SJSA1 (cell line): Measurements from ENCODE around the gene PRR5L. TPM values are rescaled to one million over a fixed set of nuclear protein-coding genes. Genes with fewer than 3 reads are reported as not detected.

Experiments used
- DNase-seq, 2 experiments: peaks; one replicate each; pipeline ENCODE4 v3.0.0-alpha.2; 2015 to 2020; ENCODE audit warnings: low spot score in 2 of 2, low read depth in 1 of 2
- H3K27ac ChIP-seq: fragments of 250-450 bp; sonication (Bioruptor Pico); 2 replicates; pipeline ENCODE4 v1.5.1; 2020; ENCODE audit warnings: mild to moderate bottlenecking, moderate library complexity
- H3K27me3 ChIP-seq: fragments of 250-450 bp; sonication (Bioruptor Pico); replicated peaks from 2 replicates; pipeline ENCODE4 v1.5.1; 2020; ENCODE audit warnings: mild to moderate bottlenecking, moderate library complexity
- H3K36me3 ChIP-seq: fragments of 250-450 bp; sonication (Bioruptor Pico); 2 replicates; pipeline ENCODE4 v1.5.1; 2020; ENCODE audit warnings: mild to moderate bottlenecking
- H3K4me1 ChIP-seq: fragments of 250-450 bp; sonication (Bioruptor Pico); replicated peaks from 2 replicates; pipeline ENCODE4 v1.6.1; 2021; ENCODE audit warnings: mild to moderate bottlenecking
- H3K4me3 ChIP-seq: fragments of 250-450 bp; sonication (Bioruptor Pico); 2 replicates; pipeline ENCODE4 v1.5.1; 2020; ENCODE audit warnings: mild to moderate bottlenecking
- H3K9me3 ChIP-seq: fragments of 250-450 bp; sonication (Bioruptor Pico); replicated peaks from 2 replicates; pipeline ENCODE4 v1.5.1; 2020; ENCODE audit warnings: mild to moderate bottlenecking
- total RNA-seq: library from RNA; depleted of rRNA; stranded (reverse); fragments of >200 nt; shearing (Covaris generic); gene quantifications from 2 replicates; pipeline ENCODE4 v1.2.3, GENCODE V29; 2014

The PRR5L gene
- total RNA-seq, 1 experiment from 2014 or later: 43.0 TPM

- Histone ChIP-seq H3K27ac (peak overlapping the region; percentile 33; the same call in 1 of the 2 replicates), H3K4me1 (peaks cover 30% of the 10 kb centered on the region), H3K36me3 (peaks cover 83% of the 10 kb centered on the region), H3K27me3 (no peaks in the 10 kb centered on the region), H3K9me3 (no peaks in the 10 kb centered on the region), H3K4me3 (no peak overlapping the region)
- no peak for DNase-seq
Observed at GRCh38 chr11:36432093-36432469, 136.0 kb downstream of the PRR5L start.

- H3K27me3 ChIP-seq: no peaks in the 10 kb centered on the region
- H3K9me3 ChIP-seq: no peaks in the 10 kb centered on the region
- peaks cover 86% of the 10 kb centered on the region for H3K36me3 ChIP-seq
- no peak overlapping the region for H3K4me3 ChIP-seq
- H3K4me1 ChIP-seq: peaks cover 24% of the 10 kb centered on the region
- DNase-seq: no peak
- H3K27ac ChIP-seq: peak overlapping the region; percentile 33; the same call in 1 of the 2 replicates
Observed at GRCh38 chr11:36432738-36433137, 136.7 kb downstream of the PRR5L start.

DNA sequence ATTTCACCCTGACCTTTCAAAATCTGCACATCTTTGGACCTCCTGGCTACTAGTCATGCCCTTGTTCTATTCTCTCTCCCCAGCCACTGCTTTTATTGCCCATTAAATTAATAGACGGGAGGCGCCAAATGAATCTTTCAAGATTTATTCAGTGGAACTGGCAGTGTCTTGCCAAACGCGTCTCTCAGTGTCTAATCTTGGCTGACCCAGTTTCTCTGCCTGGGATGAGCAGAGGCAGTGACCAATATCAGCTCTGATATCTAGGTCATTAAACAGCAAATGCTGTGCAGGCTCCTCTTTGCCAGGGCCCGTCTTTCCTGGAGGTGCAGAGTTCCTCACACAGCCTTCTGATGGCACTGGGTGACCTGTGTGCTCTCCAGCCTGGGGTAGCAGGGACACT is 140.0 kb downstream of the PRR5L start:
- DNase-seq: no peak
- Histone ChIP-seq H3K27me3 (no peaks in the 10 kb centered on the region), H3K4me3 (no peak overlapping the region), H3K27ac (no peak overlapping the region), H3K36me3 (peaks cover 91% of the 10 kb centered on the region), H3K9me3 (no peaks in the 10 kb centered on the region), H3K4me1 (peaks cover 14% of the 10 kb centered on the region)

DNA sequence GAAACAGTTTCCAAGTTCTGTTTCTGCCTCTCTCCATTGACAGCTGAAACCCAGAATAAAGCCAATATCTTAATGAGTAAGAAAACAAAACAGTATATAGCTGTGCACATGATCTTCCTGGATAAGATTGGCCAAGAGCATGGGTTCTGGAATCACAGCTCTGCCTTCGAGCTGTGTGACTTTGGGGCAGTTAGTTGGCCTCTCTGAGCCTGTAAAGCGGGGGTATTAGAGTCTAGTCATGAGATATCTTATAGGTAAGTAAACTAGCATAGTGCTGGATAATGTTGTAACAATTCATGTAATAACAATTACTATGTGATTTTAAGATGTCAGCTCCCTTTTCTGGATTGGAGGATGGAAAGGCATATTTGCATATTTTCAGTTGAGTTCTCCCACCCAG is 140.5 kb downstream of the PRR5L start:
- H3K27me3 ChIP-seq: no peaks in the 10 kb centered on the region
- H3K36me3 ChIP-seq: peaks cover 97% of the 10 kb centered on the region
- DNase-seq: no peak
- peaks cover 9% of the 10 kb centered on the region for H3K4me1 ChIP-seq
- H3K27ac ChIP-seq: no peak overlapping the region
- no peaks in the 10 kb centered on the region for H3K9me3 ChIP-seq
- H3K4me3 ChIP-seq: no peak overlapping the region

- Histone ChIP-seq H3K36me3 (peaks cover 98% of the 10 kb centered on the region), H3K4me3 (no peak overlapping the region), H3K4me1 (peaks cover under 1% of the 10 kb centered on the region), H3K27me3 (no peaks in the 10 kb centered on the region), H3K9me3 (no peaks in the 10 kb centered on the region), H3K27ac (no peak overlapping the region)
- no peak for DNase-seq
Observed at GRCh38 chr11:36437413-36437812, 141.3 kb downstream of the PRR5L start.

DNA sequence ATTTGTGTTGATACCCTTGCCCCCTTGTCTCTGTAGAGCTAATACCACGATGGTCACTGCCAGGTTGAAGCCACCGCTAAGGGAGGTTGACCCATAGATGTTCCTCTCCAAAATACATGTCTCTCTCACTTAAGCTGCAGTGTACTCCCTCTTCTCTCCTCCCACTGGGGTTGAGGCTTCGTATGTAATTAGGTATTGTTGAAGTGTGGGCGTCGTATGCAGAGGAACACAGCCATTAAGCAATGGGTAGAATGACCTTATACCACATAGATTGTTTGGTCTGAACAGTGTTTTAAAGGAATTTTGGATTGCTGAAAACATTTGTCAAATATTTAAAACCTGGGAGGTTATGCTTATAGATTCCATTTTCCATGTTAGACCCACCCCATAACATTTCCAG is 142.0 kb downstream of the PRR5L start:
- H3K27ac ChIP-seq: no peak overlapping the region
- H3K9me3 ChIP-seq: no peaks in the 10 kb centered on the region
- no peaks in the 10 kb centered on the region for H3K4me1 ChIP-seq
- no peak for DNase-seq
- peaks cover 98% of the 10 kb centered on the region for H3K36me3 ChIP-seq
- no peak overlapping the region for H3K4me3 ChIP-seq
- no peaks in the 10 kb centered on the region for H3K27me3 ChIP-seq

DNA sequence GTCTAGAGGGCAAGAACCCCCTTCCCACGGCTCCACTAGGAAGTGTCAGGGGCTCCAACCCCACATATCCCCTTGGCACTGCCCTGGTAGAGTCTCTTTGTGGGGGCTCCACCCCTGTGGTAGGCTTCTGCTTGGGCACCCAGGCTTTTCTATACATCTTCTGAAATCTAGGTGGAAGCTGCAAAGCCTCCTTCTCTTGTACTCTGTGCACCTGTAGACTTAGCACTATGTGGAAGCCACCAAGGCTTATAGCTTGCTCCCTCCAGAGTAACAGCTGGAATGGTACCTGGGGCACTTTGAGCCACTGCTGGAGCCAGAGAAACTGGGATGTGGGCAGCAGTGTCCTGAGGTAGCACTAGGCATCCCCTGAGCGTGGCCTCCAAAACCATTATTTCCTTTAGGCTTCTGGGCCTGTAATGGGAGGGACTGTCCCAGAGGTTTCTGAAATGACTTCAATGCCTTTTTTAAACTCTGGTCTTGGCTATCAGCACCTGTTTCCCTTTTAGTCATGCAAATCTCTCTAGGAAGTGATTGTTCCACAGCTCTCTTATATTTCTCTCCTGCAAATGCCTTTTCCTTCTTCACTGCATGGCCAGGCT is 145.6 kb downstream of the PRR5L start:
- DNase-seq: no peak
- Histone ChIP-seq H3K9me3 (no peaks in the 10 kb centered on the region), H3K27me3 (no peaks in the 10 kb centered on the region), H3K36me3 (peaks cover 93% of the 10 kb centered on the region), H3K4me3 (no peak overlapping the region), H3K27ac (no peak overlapping the region), H3K4me1 (no peaks in the 10 kb centered on the region)

DNA sequence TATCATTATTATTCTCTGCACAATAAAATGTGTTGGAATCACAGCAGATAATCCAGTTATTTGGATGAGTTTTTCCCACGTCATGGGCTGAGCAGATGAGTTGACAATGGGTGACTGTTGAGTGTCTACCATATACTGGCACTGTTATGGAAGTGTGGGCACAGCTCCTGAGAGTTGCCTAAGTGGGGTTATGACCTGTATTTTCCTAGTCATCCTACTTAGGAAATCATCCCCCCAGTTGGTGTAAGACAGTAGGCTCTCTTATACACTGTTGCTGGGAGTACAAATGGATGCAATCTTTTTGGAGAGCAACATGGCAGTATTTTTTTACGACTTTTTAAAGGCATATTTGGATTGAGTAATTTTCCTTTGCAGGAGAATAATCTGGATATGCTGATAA is 147.6 kb downstream of the PRR5L start:
- Histone ChIP-seq H3K4me1 (no peaks in the 10 kb centered on the region), H3K27me3 (no peaks in the 10 kb centered on the region), H3K36me3 (peaks cover 93% of the 10 kb centered on the region), H3K4me3 (no peak overlapping the region), H3K27ac (no peak overlapping the region), H3K9me3 (no peaks in the 10 kb centered on the region)
- DNase-seq: no peak

DNA sequence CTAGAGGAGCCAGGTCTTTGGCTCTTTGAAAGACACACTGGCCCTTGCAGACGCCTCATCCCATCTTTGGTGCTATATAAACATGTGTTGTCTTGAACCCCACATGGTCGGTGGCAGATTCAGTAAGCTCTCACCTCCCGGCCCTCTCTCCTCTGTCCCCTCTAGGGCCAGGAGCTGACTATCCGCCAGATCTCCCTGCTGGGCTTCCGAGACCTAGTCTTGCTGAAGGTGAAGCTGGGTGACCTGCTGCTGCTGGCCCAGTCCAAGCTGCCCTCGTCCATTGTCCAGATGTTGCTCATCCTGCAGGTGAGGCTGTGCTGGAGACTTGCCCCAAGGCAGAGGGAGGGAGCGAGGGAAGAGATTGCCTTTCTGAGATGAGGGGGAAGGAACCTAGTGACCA is 150.0 kb downstream of the PRR5L start:
- peaks cover 17% of the 10 kb centered on the region for H3K4me1 ChIP-seq
- DNase-seq: no peak
- no peak overlapping the region for H3K27ac ChIP-seq
- no peaks in the 10 kb centered on the region for H3K27me3 ChIP-seq
- no peak overlapping the region for H3K4me3 ChIP-seq
- no peaks in the 10 kb centered on the region for H3K9me3 ChIP-seq
- H3K36me3 ChIP-seq: peaks cover 93% of the 10 kb centered on the region

DNA sequence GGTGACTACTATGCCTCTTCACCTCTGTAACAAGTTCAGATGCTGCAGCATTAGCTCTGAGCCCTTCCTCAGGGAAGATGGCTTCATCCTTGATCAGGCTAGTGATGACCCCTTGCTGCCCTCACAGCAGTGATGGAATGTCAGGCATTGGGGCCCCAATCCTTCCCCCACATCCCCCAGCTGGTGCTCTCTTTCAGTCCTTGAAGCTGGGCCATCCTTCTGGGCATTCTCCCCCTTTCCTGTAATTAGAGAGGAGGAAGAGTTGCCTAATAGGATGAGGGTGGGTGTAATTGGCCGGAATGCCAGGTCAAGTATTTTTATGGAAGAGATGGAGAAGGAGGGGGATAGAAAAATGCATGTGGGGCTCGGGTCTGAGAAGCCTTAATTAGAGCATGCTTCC is 151.4 kb downstream of the PRR5L start:
- no peak overlapping the region for H3K27ac ChIP-seq
- no peak overlapping the region for H3K4me3 ChIP-seq
- H3K4me1 ChIP-seq: peaks cover 23% of the 10 kb centered on the region
- H3K36me3 ChIP-seq: peaks cover 95% of the 10 kb centered on the region
- DNase-seq: no peak
- no peaks in the 10 kb centered on the region for H3K9me3 ChIP-seq
- H3K27me3 ChIP-seq: no peaks in the 10 kb centered on the region

DNA sequence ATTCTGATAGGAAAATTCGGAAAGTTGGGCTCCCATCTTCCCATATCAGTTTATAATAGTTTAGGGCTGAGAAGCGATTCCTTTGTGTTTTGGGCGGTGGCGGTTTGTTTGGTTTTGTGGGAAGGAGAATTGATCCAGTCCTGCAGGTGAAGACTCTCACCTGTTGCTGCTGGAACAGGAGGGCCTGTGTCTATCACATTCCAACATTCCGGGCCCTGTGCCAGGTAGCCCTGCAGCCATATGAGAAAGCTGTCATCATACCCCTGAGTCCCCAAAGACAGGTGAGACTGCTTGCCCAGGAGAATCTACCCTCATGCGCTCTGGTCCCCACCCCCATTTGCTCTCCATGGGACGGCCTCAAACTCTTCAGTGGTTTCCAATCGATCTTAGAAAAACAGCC is 151.9 kb downstream of the PRR5L start:
- H3K4me3 ChIP-seq: no peak overlapping the region
- no peaks in the 10 kb centered on the region for H3K27me3 ChIP-seq
- H3K4me1 ChIP-seq: peaks cover 28% of the 10 kb centered on the region
- H3K27ac ChIP-seq: no peak overlapping the region
- H3K9me3 ChIP-seq: no peaks in the 10 kb centered on the region
- no peak for DNase-seq
- H3K36me3 ChIP-seq: peaks cover 95% of the 10 kb centered on the region

GRCh38 chr11:36449561-36450096 is 153.5 kb downstream of the PRR5L start:
- H3K4me1 ChIP-seq: peaks cover 44% of the 10 kb centered on the region
- H3K9me3 ChIP-seq: no peaks in the 10 kb centered on the region
- no peak for DNase-seq
- no peak overlapping the region for H3K27ac ChIP-seq
- peaks cover 100% of the 10 kb centered on the region for H3K36me3 ChIP-seq
- no peaks in the 10 kb centered on the region for H3K27me3 ChIP-seq
- no peak overlapping the region for H3K4me3 ChIP-seq

DNA sequence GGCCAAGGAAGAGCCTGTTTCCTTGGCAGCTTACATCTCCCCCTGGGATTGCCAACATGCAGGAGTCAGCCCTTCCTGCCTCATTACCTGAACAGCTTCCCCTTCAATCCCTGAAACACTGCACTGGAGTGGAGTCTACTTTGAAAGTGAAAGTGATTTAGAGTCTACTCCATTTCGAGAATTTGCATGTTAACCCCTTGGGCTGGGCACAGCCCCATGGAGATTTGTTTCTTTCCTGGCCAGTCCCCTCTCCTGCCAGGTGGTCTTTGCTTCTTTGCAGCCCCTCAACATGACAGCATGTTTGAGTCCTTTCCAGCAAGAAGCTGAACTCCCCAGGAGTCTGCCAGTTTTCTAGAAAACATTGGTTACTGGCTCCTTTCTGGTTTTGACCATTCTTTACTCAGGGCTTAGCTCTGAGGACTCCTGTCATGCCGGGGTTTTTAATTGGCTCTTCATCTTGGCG is 154.1 kb downstream of the PRR5L start:
- peaks cover 99% of the 10 kb centered on the region for H3K36me3 ChIP-seq
- H3K27me3 ChIP-seq: no peaks in the 10 kb centered on the region
- no peaks in the 10 kb centered on the region for H3K9me3 ChIP-seq
- peaks cover 49% of the 10 kb centered on the region for H3K4me1 ChIP-seq
- DNase-seq: no peak
- H3K27ac ChIP-seq: 0 out of 2 replicates have a peak overlapping the region, but pooled peaks have one; percentile 8
- no peak overlapping the region for H3K4me3 ChIP-seq

DNA sequence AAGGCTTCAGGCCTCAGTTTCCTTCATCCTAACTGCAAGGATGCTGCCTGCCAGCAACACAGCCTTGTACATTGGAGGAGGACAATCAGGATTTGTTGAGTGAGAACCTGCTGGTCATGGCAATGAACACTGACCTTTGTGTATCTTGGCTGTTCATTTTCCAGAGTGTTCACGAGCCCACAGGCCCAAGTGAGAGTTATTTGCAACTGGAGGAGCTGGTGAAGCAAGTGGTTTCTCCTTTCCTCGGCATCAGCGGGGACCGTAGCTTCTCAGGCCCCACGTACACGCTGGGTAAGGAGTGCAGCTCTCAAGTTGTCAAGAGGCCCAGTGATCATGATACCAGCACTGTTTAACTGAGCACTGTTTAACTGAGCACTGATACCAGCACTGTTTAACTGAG is 155.0 kb downstream of the PRR5L start:
- no peak for DNase-seq
- H3K4me3 ChIP-seq: no peak overlapping the region
- no peak overlapping the region for H3K27ac ChIP-seq
- no peaks in the 10 kb centered on the region for H3K27me3 ChIP-seq
- H3K36me3 ChIP-seq: peaks cover 93% of the 10 kb centered on the region
- peaks cover 57% of the 10 kb centered on the region for H3K4me1 ChIP-seq
- no peaks in the 10 kb centered on the region for H3K9me3 ChIP-seq

GRCh38 chr11:36451681-36452080 is 155.6 kb downstream of the PRR5L start:
- H3K36me3 ChIP-seq: peaks cover 93% of the 10 kb centered on the region
- H3K9me3 ChIP-seq: no peaks in the 10 kb centered on the region
- no peaks in the 10 kb centered on the region for H3K27me3 ChIP-seq
- no peak overlapping the region for H3K4me3 ChIP-seq
- H3K4me1 ChIP-seq: peaks cover 63% of the 10 kb centered on the region
- DNase-seq: no peak
- H3K27ac ChIP-seq: no peak overlapping the region
